K562 (cell line): Measurements from ENCODE around the gene ZNF202. TPM values are rescaled to one million over a fixed set of nuclear protein-coding genes. Genes with fewer than 3 reads are reported as not detected.

Experiments
- ARID3A ChIP-seq: IDR thresholded peaks from 2 replicates; pipeline ENCODE4 v1.6.1; 2012; ENCODE audit warnings: low read depth, low read length, improper control_type of control experiment, borderline replicate concordance
- CBX5 ChIP-seq: IDR thresholded peaks from 2 replicates; pipeline ENCODE4 v1.6.1; 2014; ENCODE audit warnings: low read depth, borderline replicate concordance
- CLOCK ChIP-seq: fragments of 250-450 bp; sonication (Bioruptor Pico); IDR thresholded peaks from 2 replicates; pipeline ENCODE4 v1.4.0; 2020; ENCODE audit warnings: mild to moderate bottlenecking, moderate library complexity, borderline replicate concordance
- EP400 ChIP-seq: fragments of 450-650 bp; IDR thresholded peaks from 2 replicates; pipeline ENCODE4 v1.6.1; 2017; ENCODE audit warnings: antibody characterized with exemption, mild to moderate bottlenecking, moderate library complexity
- IRF9 ChIP-seq: fragments of 450-650 bp; IDR thresholded peaks from 2 replicates; pipeline ENCODE4 v1.6.1; 2016; ENCODE audit warnings: missing biosample characterization, missing genetic modification characterization
- MED1 ChIP-seq: sonication (generic); formaldehyde crosslinking; IDR thresholded peaks from 2 replicates; pipeline ENCODE4 v1.8.1; 2023; ENCODE audit warnings: missing genetic modification reagents, borderline replicate concordance
- NR1H2 ChIP-seq: sonication (generic); formaldehyde crosslinking; IDR thresholded peaks from 2 replicates; pipeline ENCODE4 v1.4.0; 2020; ENCODE audit warnings: mild to moderate bottlenecking, missing genetic modification reagents
- PCBP2 ChIP-seq: fragments of 200-400 bp; formaldehyde crosslinking; IDR thresholded peaks from 2 replicates; pipeline ENCODE4 v1.6.1; 2018; ENCODE audit warnings: low read length, low read depth, mild to moderate bottlenecking, moderate library complexity; ENCODE audit not compliant: poor library complexity, severe bottlenecking
- PKNOX1 ChIP-seq: fragments of 450-650 bp; IDR thresholded peaks from 2 replicates; pipeline ENCODE4 v1.6.1; 2016
- PRPF4 ChIP-seq: fragments of 200-400 bp; formaldehyde crosslinking; IDR thresholded peaks from one replicate; pipeline ENCODE4 v1.6.1; 2017; ENCODE audit warnings: low read length, low read depth, mild to moderate bottlenecking; ENCODE audit not compliant: insufficient read depth, poor library complexity, severe bottlenecking
- RFX5 ChIP-seq: IDR thresholded peaks from 2 replicates; pipeline ENCODE4 v1.6.1; 2011; ENCODE audit warnings: low read depth, mild to moderate bottlenecking, improper control_type of control experiment, low read length
- SIN3B ChIP-seq: fragments of 450-650 bp; IDR thresholded peaks from 2 replicates; pipeline ENCODE4 v1.6.1; 2017; ENCODE audit warnings: low read depth, mild to moderate bottlenecking, moderate library complexity
- TBP ChIP-seq: optimal IDR thresholded peaks from 2 replicates; pipeline ENCODE3; 2011; ENCODE audit warnings: low read depth, low read length, improper control_type of control experiment
- ZNF282 ChIP-seq: sonication (generic); formaldehyde crosslinking; IDR thresholded peaks from 2 replicates; pipeline ENCODE4 v1.8.1; 2023; ENCODE audit warnings: missing genetic modification reagents
- ZNF384 ChIP-seq: IDR thresholded peaks from 2 replicates; pipeline ENCODE4 v1.6.1; 2012; ENCODE audit warnings: low read depth, low read length, improper control_type of control experiment
- ZNF592 ChIP-seq: fragments of 450-650 bp; IDR thresholded peaks from 2 replicates; pipeline ENCODE4 v1.6.1; 2017; ENCODE audit warnings: antibody characterized with exemption, mild to moderate bottlenecking
- polyA plus RNA-seq, 8 experiments: library from polyadenylated mRNA; depleted of rRNA in 4 of 8; stranded (reverse) in 5 of 8; unstranded in 3 of 8; fragments of >200 nt; fragmentation: Nextera tagmentation in 2 of 8; fragmentation: Illumina TruSeq in 1 of 8; extraction: Ambion mirVana in 2 of 8; extraction: Trizol in 1 of 8; gene quantifications; 2 replicates each; pipeline versions ENCODE4 v1.2.1 to v1.2.3, GENCODE V29; 2011 to 2014; ENCODE audit warnings: inconsistent platforms in 1 of 8, missing spikeins in 1 of 8
- total RNA-seq, 7 experiments: library from RNA; depleted of rRNA in 6 of 7; stranded (reverse); fragments of >200 nt in 6 of 7; fragmentation: Illumina TruSeq in 2 of 7; extraction: Trizol in 2 of 7; gene quantifications; 2 replicates each; pipeline versions ENCODE4 v1.2.1 to v1.2.3, GENCODE V29; 2011 to 2021; ENCODE audit warnings: low replicate concordance in 1 of 7

Gene ZNF202
- total and polyA plus RNA-seq, 9 of the 15 experiments (the other 6 are each of a cell fraction or from before 2014, with no cell fraction given): 2.3 to 18.7 (median 12.7) TPM

- TF ChIP-seq PCBP2 (no peak), ZNF592 (no peak), NR1H2 (CRISPR knock-in tag) (no peak), SIN3B (no peak), PKNOX1 (peak; percentile 45; the same call in 1 of the 2 replicates), TBP (peak; percentile 53), RFX5 (no peak), PRPF4 (no peak), ARID3A (no peak), CLOCK (CRISPR knock-in tag) (no peak), ZNF282 (CRISPR knock-in tag) (no peak), IRF9 (tag) (no peak), ZNF384 (no peak), MED1 (CRISPR knock-in tag) (no peak), CBX5 (no peak), EP400 (peak; percentile 99)
Observed at GRCh38 chr11:123741159-123742030, at the start of gene ZNF202 (continued).
